H1 (cell line): ENCODE data around the gene ZFAND4. TPM values are rescaled to one million over a fixed set of nuclear protein-coding genes. Genes with fewer than 3 reads are reported as not detected.
"Not testable (repeated sequence)": the region's sequence is repeated elsewhere in the genome, so short reads cannot be mapped to it uniquely, and the experiment has no call there.

Experiments
- CTCF ChIA-PET: fragments of 300-600 bp; sonication (Branson Sonifier 250); formaldehyde crosslinking; loops from one replicate; lab custom pipeline; 2021; ENCODE audit not compliant: partially characterized antibody; lab: Charles Lee
- POLR2A ChIA-PET: fragments of 300-600 bp; sonication (Branson Sonifier 250); formaldehyde crosslinking; loops from one replicate; lab custom pipeline; 2021; ENCODE audit warnings: inconsistent platforms; ENCODE audit not compliant: partially characterized antibody; lab: Charles Lee
- DNase-seq, 2 experiments: peaks; one replicate each; pipeline versions ENCODE4 v3.0.0 to v3.0.0-alpha.2; 2010 to 2022; ENCODE audit warnings: low spot score in 2 of 2, low read depth in 1 of 2, mixed read lengths in 1 of 2
- FAIRE-seq: peaks from 2 replicates; lab custom pipeline; 2011; peaks lifted over from hg19 to GRCh38; lab: Jason Lieb, UNC
- H2AFZ ChIP-seq: 2 replicates; pipeline ENCODE4 v1.8.1; 2012; ENCODE audit warnings: low read length, inconsistent platforms
- H2AK5ac ChIP-seq: 2 replicates; pipeline ENCODE4 v1.6.1; 2013; ENCODE audit warnings: low read depth, low read length
- H2BK120ac ChIP-seq: replicated peaks from 2 replicates; pipeline ENCODE3; 2013; ENCODE audit warnings: low read depth, low read length, inconsistent platforms
- H2BK12ac ChIP-seq: 2 replicates; pipeline ENCODE4 v1.6.1; 2013; ENCODE audit warnings: low read depth, low read length
- H2BK15ac ChIP-seq: 2 replicates; pipeline ENCODE4 v1.6.1; 2013; ENCODE audit warnings: low read length
- H2BK20ac ChIP-seq: 2 replicates; pipeline ENCODE4 v1.6.1; 2013; ENCODE audit warnings: low read length
- H2BK5ac ChIP-seq: 2 replicates; pipeline ENCODE4 v1.6.1; 2013; ENCODE audit warnings: low read depth, low read length
- H3K14ac ChIP-seq: 2 replicates; pipeline ENCODE4 v1.6.1; 2013; ENCODE audit warnings: inconsistent platforms; ENCODE audit not compliant: insufficient read length
- H3K18ac ChIP-seq: 2 replicates; pipeline ENCODE4 v1.6.1; 2013; ENCODE audit warnings: low read length; ENCODE audit errors: extremely low read depth
- H3K23ac ChIP-seq: 2 replicates; pipeline ENCODE4 v1.6.1; 2013; ENCODE audit warnings: inconsistent platforms; ENCODE audit not compliant: insufficient read length
- H3K23me2 ChIP-seq: 2 replicates; pipeline ENCODE4 v1.6.1; 2013; ENCODE audit warnings: low read depth, low read length
- H3K27ac ChIP-seq: 2 replicates; pipeline ENCODE4 v1.6.1; 2011; ENCODE audit warnings: low read depth, low read length, inconsistent platforms
- H3K27me3 ChIP-seq, 4 experiments: replicated peaks in 1 of 4; 1 replicate in 1 of 4; 2 replicates in 3 of 4; pipeline versions ENCODE4 v1.6.1 to v1.8.1; 2011 to 2013; ENCODE audit warnings: low read length in 3 of 4, mild to moderate bottlenecking in 3 of 4, inconsistent platforms in 2 of 4, mixed read lengths in 2 of 4, moderate library complexity in 1 of 4; ENCODE audit not compliant: control insufficient read depth in 3 of 4, insufficient read depth in 3 of 4; ENCODE audit errors: extremely low read depth in 1 of 4
- H3K36me3 ChIP-seq, 4 experiments: 2 replicates each; pipeline versions ENCODE4 v1.6.1 to v1.8.1; 2011 to 2013; ENCODE audit warnings: mild to moderate bottlenecking in 4 of 4, low read length in 3 of 4, moderate library complexity in 2 of 4, control low read depth in 1 of 4, inconsistent platforms in 1 of 4; ENCODE audit not compliant: insufficient read depth in 4 of 4, control insufficient read depth in 2 of 4
- H3K4ac ChIP-seq: replicated peaks from 2 replicates; pipeline ENCODE3; 2013; ENCODE audit warnings: low read length, low read depth, mixed read lengths, inconsistent platforms; ENCODE audit not compliant: insufficient read length
- H3K4me1 ChIP-seq, 4 experiments: replicated peaks in 1 of 4; 1 replicate in 1 of 4; 2 replicates in 3 of 4; pipeline versions ENCODE4 v1.6.1 to v1.8.1; 2011 to 2013; ENCODE audit warnings: low read length in 3 of 4, inconsistent platforms in 2 of 4, mixed read lengths in 1 of 4; ENCODE audit not compliant: insufficient read depth in 4 of 4, control insufficient read depth in 3 of 4
- H3K4me2 ChIP-seq, 2 experiments: 2 replicates each; pipeline versions ENCODE4 v1.6.1 to v1.8.1; 2011 to 2013; ENCODE audit warnings: low read depth in 2 of 2, low read length in 2 of 2, control low read depth in 1 of 2, inconsistent platforms in 1 of 2, mild to moderate bottlenecking in 1 of 2; ENCODE audit not compliant: insufficient read depth in 1 of 2
- H3K4me3 ChIP-seq, 4 experiments: fragments of 200-600, 300-600 bp in 1 of 4; sonication (generic), shearing (Covaris generic), sonication (Bioruptor Twin) in 1 of 4; 2 replicates each; pipeline versions ENCODE4 v1.5.1 to v1.8.1; 2011 to 2016; ENCODE audit warnings: low read length in 4 of 4, low read depth in 3 of 4, control low read depth in 2 of 4, inconsistent platforms in 2 of 4, mild to moderate bottlenecking in 2 of 4, mixed read lengths in 1 of 4, moderate library complexity in 1 of 4; ENCODE audit not compliant: insufficient read depth in 2 of 4; ENCODE audit errors: extremely low read depth in 1 of 4
- H3K56ac ChIP-seq: replicated peaks from 2 replicates; pipeline ENCODE3; 2013; ENCODE audit warnings: low read depth, mild to moderate bottlenecking, mixed read lengths, low read length, inconsistent platforms; ENCODE audit not compliant: insufficient read length
- H3K79me1 ChIP-seq: 2 replicates; pipeline ENCODE4 v1.6.1; 2013; ENCODE audit warnings: low read depth, low read length, control low read depth
- H3K79me2 ChIP-seq, 2 experiments: 2 replicates each; pipeline versions ENCODE4 v1.6.1 to v1.8.1; 2012 to 2013; ENCODE audit warnings: low read length in 2 of 2, mild to moderate bottlenecking in 2 of 2, inconsistent platforms in 1 of 2; ENCODE audit not compliant: insufficient read depth in 2 of 2, control insufficient read depth in 1 of 2
- H3K9ac ChIP-seq, 4 experiments: replicated peaks in 1 of 4; 1 replicate in 1 of 4; 2 replicates in 3 of 4; pipeline versions ENCODE4 v1.6.1 to v1.8.1; 2011 to 2013; ENCODE audit warnings: low read depth in 3 of 4, low read length in 3 of 4, control low read depth in 2 of 4, mild to moderate bottlenecking in 2 of 4, moderate library complexity in 2 of 4, inconsistent platforms in 1 of 4; ENCODE audit errors: extremely low read depth in 1 of 4
- H3K9me3 ChIP-seq, 2 experiments: 2 replicates each; pipeline versions ENCODE4 v1.6.1 to v1.8.1; 2012 to 2013; ENCODE audit warnings: mild to moderate bottlenecking in 2 of 2, moderate library complexity in 2 of 2, control low read depth in 1 of 2, inconsistent platforms in 1 of 2, low read depth in 1 of 2, low read length in 1 of 2, mixed read lengths in 1 of 2; ENCODE audit not compliant: insufficient read depth in 2 of 2
- H4K20me1 ChIP-seq, 2 experiments: replicated peaks in 1 of 2; 2 replicates each; pipeline versions ENCODE3 to v1.8.1; 2011 to 2013; ENCODE audit warnings: inconsistent platforms in 2 of 2, low read length in 2 of 2, mild to moderate bottlenecking in 1 of 2; ENCODE audit not compliant: insufficient read depth in 2 of 2, control insufficient read depth in 1 of 2
- H4K5ac ChIP-seq: 2 replicates; pipeline ENCODE4 v1.6.1; 2013; ENCODE audit warnings: low read length, low read depth, mixed read lengths, inconsistent platforms; ENCODE audit not compliant: insufficient read length
- H4K8ac ChIP-seq: 2 replicates; pipeline ENCODE4 v1.8.0; 2013; ENCODE audit warnings: mild to moderate bottlenecking, moderate library complexity, low read length, inconsistent platforms; ENCODE audit not compliant: insufficient read depth; ENCODE audit errors: extremely low read depth
- H4K91ac ChIP-seq: replicated peaks from 2 replicates; pipeline ENCODE3; 2013; ENCODE audit warnings: low read length, mixed read lengths, inconsistent platforms; ENCODE audit not compliant: insufficient read length
- WGBS, 2 experiments: shearing (Covaris generic) in 1 of 2; methylation state at CpG; one replicate each; pipeline versions ENCODE4 v1.1.6 to v1.1.7; 2013 to 2015; ENCODE audit warnings: low lambda C conversion rate in 2 of 2, mixed read lengths in 2 of 2, inconsistent platforms in 1 of 2, low coverage in 1 of 2, missing lambda C conversion rate in 1 of 2; ENCODE audit not compliant: insufficient replicate concordance in 2 of 2, insufficient coverage in 1 of 2, insufficient read length in 1 of 2; ENCODE audit errors: extremely low coverage in 1 of 2, missing lambda C conversion rate in 1 of 2; 5-methylcytosine and 5-hydroxymethylcytosine counted together
- polyA plus RNA-seq, 7 experiments: library from polyadenylated mRNA; depleted of rRNA in 3 of 7; stranded (reverse) in 5 of 7; unstranded in 2 of 7; fragments of >200 nt in 5 of 7; fragments of 200-250 nt in 2 of 7; gene quantifications; 1 replicate in 5 of 7; 2 replicates in 1 of 7; 4 replicates in 1 of 7; pipeline versions ENCODE4 v1.2.1 to v1.2.3, GENCODE V29; 2011 to 2013; ENCODE audit warnings: missing spikeins in 2 of 7, mixed read lengths in 2 of 7
- total RNA-seq: library from RNA; stranded (reverse); fragmentation: NEBNext Ultra II Directional; extraction: Animal tissue kit (Norgen Biotek cat#: 25700); gene quantifications from 2 replicates; pipeline ENCODE4 v1.2.1, GENCODE V29; 2021

ZFAND4 gene
- total and polyA plus RNA-seq, 2 of the 8 experiments (the other 6 are each of a cell fraction or from before 2014, with no cell fraction given) = 2.8 to 17.8 TPM

DNA sequence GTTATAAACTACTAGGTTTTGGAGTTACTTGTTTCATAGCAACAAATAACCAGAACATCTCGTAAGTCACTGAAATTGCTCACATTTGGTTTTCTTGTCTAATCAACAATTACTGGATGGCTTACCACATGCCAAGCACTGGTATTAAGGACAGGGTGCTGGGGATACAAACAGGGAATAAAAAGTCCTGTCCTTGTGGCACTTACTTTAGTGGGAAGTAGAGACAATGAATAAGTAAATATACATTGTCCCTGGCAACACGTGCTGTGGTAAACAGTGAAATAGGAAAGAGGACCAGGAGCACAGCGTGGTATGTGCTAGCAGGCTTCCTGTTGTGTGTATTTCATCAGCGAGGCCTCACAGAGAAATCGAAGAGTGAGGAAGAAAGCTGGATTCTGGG is 38.7 kb upstream of the ZFAND4 start:
- H3K56ac ChIP-seq, H3K23ac ChIP-seq, H3K4ac ChIP-seq, H3K79me1 ChIP-seq, H2BK12ac ChIP-seq, H3K36me3 ChIP-seq, H2BK20ac ChIP-seq, H3K14ac ChIP-seq, H3K27me3 ChIP-seq, DNase-seq, H3K23me2 ChIP-seq, H4K5ac ChIP-seq, H3K27ac ChIP-seq, H4K8ac ChIP-seq, H2AFZ ChIP-seq, H2BK15ac ChIP-seq, H3K4me3 ChIP-seq, H2BK120ac ChIP-seq, H4K91ac ChIP-seq, H2AK5ac ChIP-seq, H3K4me1 ChIP-seq, H4K20me1 ChIP-seq, H3K4me2 ChIP-seq, H3K9ac ChIP-seq, H2BK5ac ChIP-seq, H3K9me3 ChIP-seq, H3K18ac ChIP-seq, FAIRE-seq, POLR2A ChIA-PET, H3K79me2 ChIP-seq, CTCF ChIA-PET: not testable (repeated sequence)
- 90% methylated on average over 2 of the region's 5 CpGs; no CpG with 5 or more reads in 1 of the 2 experiments for WGBS, 2 experiments

DNA sequence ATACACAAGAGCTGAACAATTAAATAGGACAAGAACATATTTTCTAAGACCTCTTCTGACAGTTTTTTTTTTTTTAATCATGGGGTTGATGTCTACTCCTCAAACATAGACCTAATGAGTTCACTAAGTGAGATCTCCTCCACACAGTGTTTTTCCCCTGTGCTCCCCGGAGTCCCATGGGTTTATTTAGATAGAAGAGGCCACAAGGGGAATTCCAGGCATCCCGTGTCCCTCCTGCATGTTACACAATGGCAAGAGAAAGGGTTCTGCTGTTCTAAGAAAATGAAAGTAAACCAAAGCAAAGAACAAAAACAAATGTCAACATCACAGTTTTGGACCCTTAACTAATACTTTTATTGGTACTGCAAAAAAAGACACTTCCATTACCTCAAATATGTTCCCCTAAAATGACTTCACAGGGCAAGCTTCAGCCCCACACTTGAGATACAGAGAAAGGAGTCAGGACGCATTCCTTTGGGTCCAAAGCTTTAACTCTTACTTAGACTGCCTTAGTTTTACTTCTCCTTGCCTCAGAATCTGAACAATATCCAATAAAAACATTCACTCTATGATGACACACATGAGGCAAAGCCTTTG is 37.7 kb upstream of the ZFAND4 start:
- H3K27me3 ChIP-seq, FAIRE-seq, H2BK12ac ChIP-seq, H3K4me2 ChIP-seq, H3K79me2 ChIP-seq, H3K14ac ChIP-seq, H3K18ac ChIP-seq, H3K4ac ChIP-seq, H2BK5ac ChIP-seq, H4K5ac ChIP-seq, H2BK120ac ChIP-seq, H3K56ac ChIP-seq, H4K20me1 ChIP-seq, H3K4me1 ChIP-seq, H3K79me1 ChIP-seq, H4K91ac ChIP-seq, H4K8ac ChIP-seq, H3K23ac ChIP-seq, H3K4me3 ChIP-seq, H3K27ac ChIP-seq, H3K9me3 ChIP-seq, H2BK20ac ChIP-seq, DNase-seq, H3K9ac ChIP-seq, H2AK5ac ChIP-seq, H3K23me2 ChIP-seq, H2AFZ ChIP-seq, H3K36me3 ChIP-seq, CTCF ChIA-PET, POLR2A ChIA-PET, H2BK15ac ChIP-seq: not testable (repeated sequence)
- 84% methylated on average over 2 of the region's 3 CpGs; no CpG with 5 or more reads in 1 of the 2 experiments for WGBS, 2 experiments
